Measurements from ENCODE around the gene EVI2A. TPM values are rescaled to one million over a fixed set of nuclear protein-coding genes. Genes with fewer than 3 reads are reported as not detected.

Gene EVI2A
- total RNA-seq, 2 donors from 2014 or later = 2.6 to 4.9 TPM

GRCh38 chr17:31309556-31309955, 11.9 kb downstream of the EVI2A start:
- intact Hi-C loops (cut with DNase I) = no loop called here
- no peak for DNase-seq (ENCODE audit: low spot score)
- TF ChIP-seq POLR2AphosphoS5 (IDR thresholded peaks at IDR 0.05) = no peak
- TF ChIP-seq POLR2A (IDR thresholded peaks at IDR 0.05) = no peak
- TF ChIP-seq CTCF (IDR thresholded peaks at IDR 0.05) = no peak
- 89% methylated on average over 2 of the region's 2 CpGs for WGBS
- H3K27ac ChIP-seq = no peak overlapping the region
- no peaks in the 10 kb centered on the region for H3K36me3 ChIP-seq
- no peaks in the 10 kb centered on the region for H3K27me3 ChIP-seq (replicated peaks; ENCODE audit: insufficient read depth)
- no peaks in the 10 kb centered on the region for H3K4me1 ChIP-seq (replicated peaks)
- H3K9me3 ChIP-seq = no peaks in the 10 kb centered on the region
- H3K4me3 ChIP-seq = no peak overlapping the region

- no peak overlapping the region for H3K27ac ChIP-seq
- no peaks in the 10 kb centered on the region for H3K36me3 ChIP-seq
- 76% methylated on average over 5 of the region's 5 CpGs for WGBS
- H3K9me3 ChIP-seq = no peaks in the 10 kb centered on the region
- H3K4me1 ChIP-seq (replicated peaks) = no peaks in the 10 kb centered on the region
- TF ChIP-seq POLR2AphosphoS5 (IDR thresholded peaks at IDR 0.05) (no peak), CTCF (IDR thresholded peaks at IDR 0.05) (no peak), POLR2A (IDR thresholded peaks at IDR 0.05) (no peak)
- no peak overlapping the region for H3K4me3 ChIP-seq
- no peak for DNase-seq (ENCODE audit: low spot score)
- H3K27me3 ChIP-seq (replicated peaks; ENCODE audit: insufficient read depth) = no peaks in the 10 kb centered on the region
- intact Hi-C loops (cut with DNase I) = no loop called here
Observed at GRCh38 chr17:31308372-31309334, 12.8 kb downstream of the EVI2A start.

- TF ChIP-seq POLR2AphosphoS5 (IDR thresholded peaks at IDR 0.05) (no peak), POLR2A (IDR thresholded peaks at IDR 0.05) (no peak), CTCF (IDR thresholded peaks at IDR 0.05) (no peak)
- Histone ChIP-seq H3K4me3 (no peak overlapping the region), H3K27me3 (replicated peaks; ENCODE audit: insufficient read depth) (no peaks in the 10 kb centered on the region), H3K4me1 (replicated peaks) (no peaks in the 10 kb centered on the region), H3K27ac (no peak overlapping the region), H3K36me3 (no peaks in the 10 kb centered on the region), H3K9me3 (no peaks in the 10 kb centered on the region)
- WGBS = 90% methylated on average over 1 of the region's 1 CpG
- intact Hi-C loops (cut with DNase I) = no loop called here
- DNase-seq (ENCODE audit: low spot score) = no peak
Observed at GRCh38 chr17:31307640-31308039, 13.8 kb downstream of the EVI2A start.

GRCh38 chr17:31299624-31300023, 21.8 kb downstream of the EVI2A start:
- H3K4me1 ChIP-seq (replicated peaks) = no peaks in the 10 kb centered on the region
- TF ChIP-seq CTCF (IDR thresholded peaks at IDR 0.05) = no peak
- TF ChIP-seq POLR2AphosphoS5 (IDR thresholded peaks at IDR 0.05) = no peak
- no peak for TF ChIP-seq POLR2A (IDR thresholded peaks at IDR 0.05)
- H3K9me3 ChIP-seq = no peaks in the 10 kb centered on the region
- no peak for DNase-seq (ENCODE audit: low spot score)
- H3K27me3 ChIP-seq (replicated peaks; ENCODE audit: insufficient read depth) = no peaks in the 10 kb centered on the region
- H3K36me3 ChIP-seq = no peaks in the 10 kb centered on the region
- no peak overlapping the region for H3K27ac ChIP-seq
- no peak overlapping the region for H3K4me3 ChIP-seq
- intact Hi-C loops (cut with DNase I) = no loop called here

- H3K27me3 ChIP-seq (replicated peaks; ENCODE audit: insufficient read depth) = no peaks in the 10 kb centered on the region
- WGBS = 93% methylated on average over 7 of the region's 7 CpGs
- no peak for DNase-seq (ENCODE audit: low spot score)
- TF ChIP-seq CTCF (IDR thresholded peaks at IDR 0.05) (no peak), POLR2A (IDR thresholded peaks at IDR 0.05) (no peak), POLR2AphosphoS5 (IDR thresholded peaks at IDR 0.05) (no peak)
- intact Hi-C loops (cut with DNase I) = no loop called here
- H3K4me1 ChIP-seq (replicated peaks) = no peaks in the 10 kb centered on the region
- no peaks in the 10 kb centered on the region for H3K9me3 ChIP-seq
- H3K4me3 ChIP-seq = no peak within 1 kb of the TSS
- no peak within 1 kb of the TSS for H3K27ac ChIP-seq
- no peaks in the 10 kb centered on the region for H3K36me3 ChIP-seq
Observed at GRCh38 chr17:31297090-31297489, 24.3 kb downstream of the EVI2A start, which contains the start of gene OMG. TSS of gene OMG (minus strand) at chr17:31297239. CDS start at chr17:31296331, 908 bp downstream.

All from prostate gland (tissue), 2 donors.